ENCODE measurements around the gene VWA3A.
"Not testable (repeated sequence)": the region's sequence is repeated elsewhere in the genome, so short reads cannot be mapped to it uniquely, and the experiment has no call there.

VWA3A gene, protein sequence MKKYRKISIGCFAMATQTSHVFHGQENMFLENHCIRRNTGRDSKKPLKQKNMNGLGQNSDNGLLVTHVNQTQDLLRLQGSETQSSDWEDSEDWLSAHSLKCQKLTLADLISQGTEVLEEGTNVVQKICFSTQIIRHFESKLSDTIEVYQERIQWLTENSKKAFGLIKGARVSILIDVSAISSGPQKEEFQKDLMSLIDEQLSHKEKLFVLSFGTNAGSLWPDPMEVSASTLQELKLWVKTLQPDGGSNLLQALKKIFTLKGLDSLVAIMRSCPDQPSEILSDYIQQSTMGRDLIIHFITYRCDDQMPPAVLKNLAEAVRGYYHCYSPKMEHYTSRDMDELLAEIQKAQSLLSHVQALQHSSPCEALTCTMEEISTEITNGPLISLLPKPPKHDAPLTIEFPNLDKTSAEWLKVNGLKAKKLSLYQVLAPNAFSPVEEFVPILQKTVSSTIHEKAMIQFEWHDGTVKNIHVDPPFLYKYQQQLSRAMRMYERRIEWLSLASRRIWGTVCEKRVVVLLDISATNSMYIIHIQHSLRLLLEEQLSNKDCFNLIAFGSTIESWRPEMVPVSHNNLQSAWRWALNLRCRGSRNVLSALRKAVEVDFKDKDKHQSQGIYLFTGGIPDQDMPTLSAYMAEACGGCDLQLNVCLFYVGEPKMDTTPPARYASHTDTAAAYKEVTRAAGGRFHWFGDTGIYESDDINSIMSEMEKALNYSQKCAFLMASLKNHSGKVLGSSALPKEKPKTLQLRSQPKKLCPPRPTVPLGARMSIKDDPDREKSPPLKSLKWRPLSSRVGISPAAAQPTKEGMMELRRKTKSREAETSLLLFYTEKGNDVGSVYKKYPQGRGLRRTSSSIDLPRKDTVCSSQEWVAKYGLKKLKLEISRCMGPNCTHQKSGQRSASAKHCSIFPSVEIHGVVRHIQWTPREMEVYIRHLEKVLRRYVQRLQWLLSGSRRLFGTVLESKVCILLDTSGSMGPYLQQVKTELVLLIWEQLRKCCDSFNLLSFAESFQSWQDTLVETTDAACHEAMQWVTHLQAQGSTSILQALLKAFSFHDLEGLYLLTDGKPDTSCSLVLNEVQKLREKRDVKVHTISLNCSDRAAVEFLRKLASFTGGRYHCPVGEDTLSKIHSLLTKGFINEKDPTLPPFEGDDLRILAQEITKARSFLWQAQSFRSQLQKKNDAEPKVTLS
- 0.49 to 1.7 (median 1.2) reads per million in 4 experiments for total RNA-seq

GRCh38 chr16:22092143-22092933 is at the start of gene VWA3A:
Gene VWA3A, plus strand, starts transcription at chr16:22092541. Its CDS starts 97 bp downstream, at chr16:22092638.
- DNase-seq = no peak

DNA sequence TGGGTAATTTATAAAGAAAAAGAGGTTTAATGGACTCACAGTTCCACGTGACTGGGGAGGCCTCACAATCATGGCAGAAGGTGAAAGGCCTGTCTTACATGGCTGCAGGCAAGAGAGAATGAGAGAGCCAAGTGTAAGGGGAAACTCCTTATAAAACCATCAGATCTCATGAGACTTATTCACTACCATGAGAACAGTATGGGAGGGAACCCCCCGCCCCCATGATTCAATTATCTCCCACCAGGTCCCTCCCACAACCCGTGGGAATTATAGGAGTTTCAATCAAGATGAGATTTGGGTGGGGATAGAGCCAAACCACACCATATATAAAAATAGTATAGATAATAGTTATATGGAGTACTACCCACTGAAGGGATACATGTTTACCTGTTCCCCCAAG is 48.5 kb upstream of the VWA3A start:
- DNase-seq = not testable (repeated sequence)

- not testable (repeated sequence) for DNase-seq
These were observed 46.5 kb upstream of the VWA3A start for GRCh38 chr16:22045888-22046287.

DNA sequence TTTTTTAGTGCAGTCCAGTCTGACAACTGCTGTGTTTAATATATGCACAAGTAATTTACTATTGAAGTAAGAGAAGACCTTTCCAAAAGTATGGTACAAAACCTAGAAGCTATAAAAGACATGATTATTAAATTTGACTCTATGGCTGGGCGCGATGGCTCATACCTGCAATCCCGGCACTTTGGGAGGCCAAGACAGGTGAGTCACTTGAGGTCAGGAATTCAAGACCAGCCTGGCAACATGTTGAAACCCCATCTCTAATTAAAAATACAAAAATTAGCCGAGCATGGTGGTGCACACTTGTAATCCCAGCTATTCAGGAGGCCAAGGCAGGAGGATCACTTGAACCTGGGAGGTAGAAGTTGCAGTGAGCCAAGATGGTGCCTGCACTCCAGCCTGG is 41.4 kb upstream of the VWA3A start:
- no peak for DNase-seq

GRCh38 chr16:22052980-22053379 is 39.4 kb upstream of the VWA3A start:
- no peak for DNase-seq

- no peak for DNase-seq
These were observed 38.4 kb upstream of the VWA3A start for GRCh38 chr16:22053921-22054341.

DNA sequence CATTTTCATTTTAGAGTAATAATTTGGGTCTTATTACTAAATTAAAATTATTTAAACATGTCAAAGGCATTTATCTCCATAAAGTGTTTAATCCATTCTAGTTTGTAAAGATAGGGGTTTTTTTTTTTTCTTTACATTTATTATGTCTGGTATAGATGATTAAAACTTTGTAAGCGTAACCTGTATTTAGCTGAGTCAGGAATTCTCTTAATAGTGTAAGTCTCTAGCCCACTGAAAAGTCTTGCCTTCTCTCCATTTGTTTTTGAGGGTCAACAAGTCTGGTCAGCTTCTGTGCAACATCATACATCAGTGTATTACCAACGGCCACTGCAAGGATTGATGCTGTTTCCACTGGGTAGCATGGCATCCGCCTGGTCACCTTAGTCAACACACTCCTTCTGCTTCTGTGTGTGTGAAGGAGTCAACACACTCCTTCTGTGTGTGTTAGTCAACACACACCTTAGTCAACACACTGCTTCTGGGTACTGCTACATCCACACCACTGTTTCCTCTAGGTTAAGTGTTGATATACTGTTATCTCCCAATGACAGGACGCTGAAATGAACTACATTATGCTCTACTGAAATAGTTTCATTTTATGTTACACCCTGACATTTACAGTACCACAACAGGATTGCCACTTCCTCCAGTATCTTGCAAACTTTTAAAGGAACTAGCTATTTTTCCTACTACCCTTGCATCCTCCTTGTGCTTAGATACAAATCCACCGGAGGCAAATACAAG is 37.3 kb upstream of the VWA3A start:
- no peak for DNase-seq

GRCh38 chr16:22055881-22056280 is 36.5 kb upstream of the VWA3A start:
- DNase-seq = no peak

GRCh38 chr16:22063888-22064467 is 28.4 kb upstream of the VWA3A start:
- no peak for DNase-seq

DNA sequence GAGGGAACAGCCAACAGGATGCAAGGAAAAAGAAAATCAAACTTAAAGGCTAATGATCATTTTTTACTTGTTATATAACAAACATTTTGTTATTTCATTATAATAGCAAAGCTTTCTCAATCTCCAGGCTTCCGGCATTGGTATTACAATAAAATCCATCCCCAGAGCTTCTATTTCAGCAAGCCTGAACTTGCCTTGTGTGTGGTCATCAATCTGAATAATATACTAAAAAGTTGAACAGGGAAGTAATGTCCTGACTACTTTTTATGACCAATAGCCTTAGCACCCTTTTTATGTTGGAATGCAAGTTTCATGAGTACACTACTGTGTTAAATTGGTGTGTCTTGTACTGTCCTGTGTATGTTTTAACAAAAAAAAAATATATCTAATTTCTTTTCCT is 27.1 kb upstream of the VWA3A start:
- DNase-seq = no peak

- DNase-seq = no peak
These were observed 21.7 kb upstream of the VWA3A start for GRCh38 chr16:22070361-22071330.

DNA sequence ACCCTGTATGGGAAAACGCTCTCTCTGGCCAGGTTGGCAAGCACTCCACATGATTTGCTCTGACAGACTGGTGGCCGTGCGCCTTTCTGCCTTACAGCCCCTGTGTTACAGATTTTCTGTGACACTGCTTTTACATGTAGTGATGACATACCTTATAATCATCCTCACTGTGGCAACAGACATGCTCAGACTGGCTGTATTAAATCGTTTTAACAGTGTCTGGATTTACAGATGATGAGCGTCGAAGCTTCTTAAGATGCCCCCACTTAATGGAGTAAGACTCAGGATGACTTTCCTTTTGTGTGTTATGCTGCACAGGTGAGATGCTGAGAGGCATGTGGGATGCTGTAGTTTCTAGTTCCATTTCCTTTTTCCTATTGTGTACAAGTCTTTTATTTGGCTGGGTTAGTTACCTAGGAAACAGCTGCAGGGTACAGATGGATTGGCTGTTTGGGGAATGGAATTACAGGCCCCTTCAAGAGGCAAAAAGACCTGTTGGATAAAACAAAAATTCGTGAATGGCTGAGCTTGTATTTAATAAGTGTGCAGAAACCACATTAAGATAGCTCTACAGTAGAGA is 20.9 kb upstream of the VWA3A start:
- no peak for DNase-seq

- no peak for DNase-seq
These were observed 19.0 kb upstream of the VWA3A start for GRCh38 chr16:22073350-22073749.

- DNase-seq = no peak
These were observed 17.1 kb upstream of the VWA3A start for GRCh38 chr16:22075043-22075757.

GRCh38 chr16:22075776-22076175 is 16.6 kb upstream of the VWA3A start:
- no peak for DNase-seq

- DNase-seq = peak; percentile 44
These were observed 14.5 kb upstream of the VWA3A start for GRCh38 chr16:22077700-22078313.

GRCh38 chr16:22078656-22079055 is 13.7 kb upstream of the VWA3A start:
- DNase-seq = no peak

GRCh38 chr16:22081050-22081449 is 11.3 kb upstream of the VWA3A start:
- no peak for DNase-seq

Measured in effector CD8-positive, alpha-beta T cell (primary cell).